H9 (cell line): Measurements from ENCODE around the gene ACTA1. TPM values are rescaled to one million over a fixed set of nuclear protein-coding genes. Genes with fewer than 3 reads are reported as not detected.

ENCODE experiments used
- DNase-seq: peaks from one replicate; pipeline ENCODE4 v3.0.0-alpha.2; 2017
- H2AFZ ChIP-seq: one replicate; pipeline ENCODE4 v1.6.1; 2013; ENCODE audit warnings: mild to moderate bottlenecking, low read length, control low read depth, moderate library complexity
- H2AK5ac ChIP-seq: 2 replicates; pipeline ENCODE4 v1.6.1; 2013; ENCODE audit warnings: low read length, control low read depth, mixed read lengths; ENCODE audit not compliant: insufficient read length
- H2BK120ac ChIP-seq: one replicate; pipeline ENCODE4 v1.6.1; 2013; ENCODE audit warnings: low read depth, mild to moderate bottlenecking, low read length, control low read depth, inconsistent platforms; ENCODE audit not compliant: poor library complexity, severe bottlenecking
- H2BK12ac ChIP-seq: 2 replicates; pipeline ENCODE4 v1.6.1; 2013; ENCODE audit warnings: low read length, control low read depth, mixed read lengths, low read depth; ENCODE audit not compliant: insufficient read length
- H2BK15ac ChIP-seq: 2 replicates; pipeline ENCODE4 v1.6.1; 2013; ENCODE audit warnings: low read depth, low read length, control low read depth
- H2BK20ac ChIP-seq: one replicate; pipeline ENCODE4 v1.6.1; 2013; ENCODE audit warnings: low read depth, mild to moderate bottlenecking, low read length, control low read depth, inconsistent platforms; ENCODE audit not compliant: poor library complexity, severe bottlenecking
- H2BK5ac ChIP-seq: 2 replicates; pipeline ENCODE4 v1.6.1; 2013; ENCODE audit warnings: low read length, control low read depth, mixed read lengths; ENCODE audit not compliant: insufficient read length
- H3K14ac ChIP-seq: 2 replicates; pipeline ENCODE4 v1.6.1; 2013; ENCODE audit warnings: low read length, control low read depth; ENCODE audit not compliant: insufficient read depth
- H3K18ac ChIP-seq: 2 replicates; pipeline ENCODE4 v1.6.1; 2013; ENCODE audit warnings: low read depth, mild to moderate bottlenecking, mixed read lengths, low read length, control low read depth; ENCODE audit not compliant: insufficient read length
- H3K23ac ChIP-seq: 2 replicates; pipeline ENCODE4 v1.6.1; 2013; ENCODE audit warnings: low read length, control low read depth, mixed read lengths, low read depth; ENCODE audit not compliant: insufficient read length
- H3K23me2 ChIP-seq: 2 replicates; pipeline ENCODE4 v1.6.1; 2013; ENCODE audit warnings: low read depth, mild to moderate bottlenecking, mixed read lengths, low read length, control low read depth; ENCODE audit not compliant: insufficient read length, poor library complexity, severe bottlenecking
- H3K27ac ChIP-seq: 2 replicates; pipeline ENCODE4 v1.5.1; 2013; ENCODE audit warnings: low read length, control low read depth, mixed read lengths, low read depth; ENCODE audit not compliant: insufficient read length
- H3K27me3 ChIP-seq: 2 replicates; pipeline ENCODE4 v1.6.1; 2013; ENCODE audit warnings: low read length, control low read depth, inconsistent platforms; ENCODE audit not compliant: insufficient read depth
- H3K4ac ChIP-seq: 2 replicates; pipeline ENCODE4 v1.6.1; 2013; ENCODE audit warnings: low read depth, mild to moderate bottlenecking, control low read depth, inconsistent platforms, low read length, moderate library complexity
- H3K4me1 ChIP-seq: 2 replicates; pipeline ENCODE4 v1.6.1; 2013; ENCODE audit warnings: low read length, control low read depth, inconsistent platforms; ENCODE audit not compliant: insufficient read depth
- H3K4me2 ChIP-seq: 2 replicates; pipeline ENCODE4 v1.6.1; 2013; ENCODE audit warnings: low read length, control low read depth, mixed read lengths; ENCODE audit not compliant: insufficient read length, insufficient read depth
- H3K56ac ChIP-seq: 2 replicates; pipeline ENCODE4 v1.6.1; 2013; ENCODE audit warnings: low read depth, mild to moderate bottlenecking, mixed read lengths, low read length, control low read depth; ENCODE audit not compliant: insufficient read length
- H3K79me1 ChIP-seq: 2 replicates; pipeline ENCODE4 v1.6.1; 2013; ENCODE audit warnings: low read depth, mild to moderate bottlenecking, moderate library complexity, low read length, control low read depth, inconsistent platforms; ENCODE audit not compliant: insufficient read depth, poor library complexity, severe bottlenecking
- H3K79me2 ChIP-seq: 2 replicates; pipeline ENCODE4 v1.6.1; 2013; ENCODE audit warnings: low read length, control low read depth, inconsistent platforms; ENCODE audit not compliant: insufficient read depth
- H3K9ac ChIP-seq: 2 replicates; pipeline ENCODE4 v1.6.1; 2013; ENCODE audit warnings: low read length, control low read depth, mixed read lengths; ENCODE audit not compliant: insufficient read length; ENCODE audit errors: extremely low read depth
- H3K9me3 ChIP-seq: one replicate; pipeline ENCODE4 v1.6.1; 2013; ENCODE audit warnings: low read depth, low read length, inconsistent platforms; ENCODE audit not compliant: control insufficient read depth
- H3T11ph ChIP-seq: one replicate; pipeline ENCODE4 v1.6.1; 2013; ENCODE audit warnings: mild to moderate bottlenecking, low read length, control low read depth, inconsistent platforms
- H4K20me1 ChIP-seq: one replicate; pipeline ENCODE4 v1.6.1; 2013; ENCODE audit not compliant: control insufficient read depth, insufficient read length, insufficient read depth
- H4K5ac ChIP-seq: 2 replicates; pipeline ENCODE4 v1.6.1; 2013; ENCODE audit warnings: low read depth, mild to moderate bottlenecking, mixed read lengths, low read length, control low read depth; ENCODE audit not compliant: insufficient read length
- H4K8ac ChIP-seq: replicated peaks from 2 replicates; pipeline ENCODE4 v1.6.1; 2013; ENCODE audit warnings: low read length, control low read depth, mixed read lengths, low read depth; ENCODE audit not compliant: insufficient read length
- H4K91ac ChIP-seq: 2 replicates; pipeline ENCODE4 v1.6.1; 2013; ENCODE audit warnings: low read depth, mild to moderate bottlenecking, moderate library complexity, mixed read lengths, low read length, control low read depth; ENCODE audit not compliant: insufficient read length
- H3K27ac Mint-ChIP-seq, 3 experiments: 2 replicates in 2 of 3; 3 replicates in 1 of 3; pipeline ENCODE4 v1.8.0; 2020 to 2021; ENCODE audit warnings: mixed read lengths in 3 of 3, mild to moderate bottlenecking in 1 of 3, moderate library complexity in 1 of 3
- H3K27me3 Mint-ChIP-seq: 2 replicates; pipeline ENCODE4 v1.8.0; 2021; ENCODE audit warnings: low read depth, mild to moderate bottlenecking, moderate library complexity, mixed read lengths
- H3K36me3 Mint-ChIP-seq, 3 experiments: 2 replicates in 2 of 3; 3 replicates in 1 of 3; pipeline ENCODE4 v1.8.0; 2020 to 2021; ENCODE audit warnings: low read depth in 3 of 3, mixed read lengths in 3 of 3; ENCODE audit not compliant: insufficient read depth in 1 of 3
- H3K4me1 Mint-ChIP-seq, 2 experiments: 2 replicates each; pipeline ENCODE4 v1.8.0; 2020; ENCODE audit warnings: mixed read lengths in 2 of 2
- H3K4me3 Mint-ChIP-seq, 2 experiments: 2 replicates in 1 of 2; 3 replicates in 1 of 2; pipeline ENCODE4 v1.8.0; 2020 to 2021; ENCODE audit warnings: mild to moderate bottlenecking in 2 of 2, mixed read lengths in 2 of 2, moderate library complexity in 1 of 2
- H3K9me3 Mint-ChIP-seq, 2 experiments: 2 replicates in 1 of 2; 3 replicates in 1 of 2; pipeline ENCODE4 v1.8.0; 2020; ENCODE audit warnings: mild to moderate bottlenecking in 2 of 2, mixed read lengths in 2 of 2, moderate library complexity in 1 of 2
- CTCF ChIP-seq: fragments of 200-600 bp; sonication (generic); conservative IDR thresholded peaks from 3 replicates; pipeline ENCODE4 v1.8.0; 2021; ENCODE audit warnings: antibody characterized with exemption, mild to moderate bottlenecking
- WGBS: extraction: QIAGEN DNeasy Blood & Tissue Kit; methylation state at CpG from one replicate; pipeline ENCODE4 v1.1.7; 2013; ENCODE audit warnings: missing lambda C conversion rate, low lambda C conversion rate, mixed read lengths; ENCODE audit not compliant: insufficient read length; ENCODE audit errors: extremely low coverage; 5-methylcytosine and 5-hydroxymethylcytosine counted together
- total RNA-seq: library from RNA; stranded (reverse); gene quantifications from 2 replicates; pipeline ENCODE4 v1.2.1, GENCODE V29; 2021

The ACTA1 gene
- total RNA-seq, 1 experiment from 2014 or later: 48.5 TPM

- H2BK15ac ChIP-seq: no peak overlapping the region
- no peak overlapping the region; a peak in 1 of 7 replicates for H3K27ac Mint-ChIP-seq
- no peak overlapping the region for H4K91ac ChIP-seq
- H3K27ac ChIP-seq: no peak overlapping the region
- no peak overlapping the region for H4K5ac ChIP-seq
- no peak overlapping the region for H3K4me2 ChIP-seq
- H4K20me1 ChIP-seq: no peaks in the 10 kb centered on the region
- H2AFZ ChIP-seq: no peak overlapping the region
- H3K9ac ChIP-seq: no peak overlapping the region
- peaks cover 2% of the 10 kb centered on the region; the same call in 1 of the 2 replicates for H3K4me1 ChIP-seq
- no peak overlapping the region for H2BK5ac ChIP-seq
- no peak overlapping the region for H3T11ph ChIP-seq
- H3K27me3 ChIP-seq: peaks cover 11% of the 10 kb centered on the region
- H3K4ac ChIP-seq: no peak overlapping the region
- H4K8ac ChIP-seq: no peak overlapping the region
- 0 out of 5 replicates have a peak, but pooled peaks cover 0 to 3% of the 10 kb centered on the region in 2 experiments for H3K9me3 Mint-ChIP-seq
- WGBS: no CpG with 5 or more reads among the region's 2 CpGs
- no peak overlapping the region for H3K56ac ChIP-seq
- H3K4me3 Mint-ChIP-seq: no peak overlapping the region; a peak in 1 of 5 replicates
- H3K4me1 Mint-ChIP-seq: peaks cover 7 to 9% of the 10 kb centered on the region in 2 experiments
- no peaks in the 10 kb centered on the region for H3K79me1 ChIP-seq
- no peak overlapping the region for H3K23ac ChIP-seq
- DNase-seq: no peak
- no peak overlapping the region for H2BK20ac ChIP-seq
- H2AK5ac ChIP-seq: no peak overlapping the region
- peaks cover 4 to 31% (median 21%) of the 10 kb centered on the region in 3 experiments; a peak in 6 of 7 replicates for H3K36me3 Mint-ChIP-seq
- H3K18ac ChIP-seq: no peak overlapping the region
- no peaks in the 10 kb centered on the region for H3K79me2 ChIP-seq
- peaks cover 47% of the 10 kb centered on the region for H3K27me3 Mint-ChIP-seq
- H3K14ac ChIP-seq: no peak overlapping the region
- no peaks in the 10 kb centered on the region for H3K9me3 ChIP-seq
- no peak overlapping the region for H2BK120ac ChIP-seq
- no peak overlapping the region for H2BK12ac ChIP-seq
- peaks cover 11% of the 10 kb centered on the region for H3K23me2 ChIP-seq
- no peak for TF ChIP-seq CTCF
Measured at GRCh38 chr1:229437443-229437842, 3.5 kb upstream of the ACTA1 start.
